DND-41 (cell line): Measurements from ENCODE around the gene PERP.
A peak's percentile ranks its signal among the peaks of the same experiment; 100 is the strongest.

ENCODE experiments used
- ATAC-seq: fragments of 200-7000 bp; cut with Tn5 transposase; 3 replicates; pipeline ENCODE4 v1.9.1; 2021; ENCODE audit warnings: low read depth; ENCODE audit not compliant: insufficient read depth
- DNase-seq: peaks from one replicate; pipeline ENCODE4 v3.0.0-alpha.2; 2020
- H2AFZ ChIP-seq: 2 replicates; pipeline ENCODE4 v1.6.0; 2012; ENCODE audit warnings: low read depth, low read length
- H3K27ac ChIP-seq: 2 replicates; pipeline ENCODE4 v1.5.1; 2012; ENCODE audit warnings: low read length, inconsistent platforms
- H3K27me3 ChIP-seq: fragments of 200-600 bp; sonication (generic); 2 replicates; pipeline ENCODE4 v1.6.0; 2012; ENCODE audit warnings: low read length, mild to moderate bottlenecking, inconsistent platforms; ENCODE audit not compliant: insufficient read depth, poor library complexity
- H3K36me3 ChIP-seq: 2 replicates; pipeline ENCODE4 v1.5.1; 2012; ENCODE audit warnings: low read length, inconsistent platforms; ENCODE audit not compliant: insufficient read depth
- H3K4me1 ChIP-seq: 2 replicates; pipeline ENCODE4 v1.5.1; 2012; ENCODE audit warnings: mild to moderate bottlenecking, low read length; ENCODE audit not compliant: insufficient read depth
- H3K4me2 ChIP-seq: 2 replicates; pipeline ENCODE4 v1.6.0; 2012; ENCODE audit warnings: mild to moderate bottlenecking, moderate library complexity, low read length, inconsistent platforms; ENCODE audit not compliant: insufficient read depth
- H3K4me3 ChIP-seq, 2 experiments: fragments of 200-600 bp in 1 of 2; shearing (Covaris generic) in 1 of 2; 2 replicates each; pipeline ENCODE4 v1.5.1; 2012 to 2016; ENCODE audit warnings: inconsistent platforms in 2 of 2, low read length in 2 of 2, mild to moderate bottlenecking in 2 of 2, low read depth in 1 of 2, moderate library complexity in 1 of 2
- H3K79me2 ChIP-seq: 2 replicates; pipeline ENCODE4 v1.6.0; 2012; ENCODE audit warnings: low read length, inconsistent platforms; ENCODE audit not compliant: insufficient read depth
- H3K9ac ChIP-seq: 2 replicates; pipeline ENCODE4 v1.6.0; 2012; ENCODE audit warnings: low read depth, mild to moderate bottlenecking, inconsistent platforms, low read length, moderate library complexity
- H3K9me3 ChIP-seq: 2 replicates; pipeline ENCODE4 v1.5.1; 2012; ENCODE audit warnings: low read length, moderate library complexity, mild to moderate bottlenecking, inconsistent platforms; ENCODE audit not compliant: insufficient read depth, severe bottlenecking
- H4K20me1 ChIP-seq: 2 replicates; pipeline ENCODE4 v1.6.0; 2012; ENCODE audit warnings: low read length; ENCODE audit not compliant: insufficient read depth
- EZH2 ChIP-seq: IDR thresholded peaks from 3 replicates; pipeline ENCODE4 v1.6.1; 2012; ENCODE audit warnings: borderline replicate concordance, low read depth, mild to moderate bottlenecking, moderate library complexity, low read length, inconsistent platforms; ENCODE audit not compliant: severe bottlenecking
- TF ChIP-seq, protein P1 (sequence below): IDR thresholded peaks from 2 replicates; pipeline ENCODE4 v1.5.1; 2012; ENCODE audit warnings: borderline replicate concordance, low read length, moderate library complexity, mild to moderate bottlenecking; ENCODE audit not compliant: poor library complexity, severe bottlenecking; ENCODE audit errors: extremely low read depth

Gene PERP

GRCh38 chr6:138110229-138110628, 3.0 kb upstream of the PERP start:
- H3K27ac ChIP-seq, result no peak overlapping the region
- H3K36me3 ChIP-seq, result no peaks in the 10 kb centered on the region

GRCh38 chr6:138109042-138109997, 2.1 kb upstream of the PERP start:
- Histone ChIP-seq H3K27ac (no peak overlapping the region), H3K27me3 (peaks cover 31% of the 10 kb centered on the region), H2AFZ (no peak overlapping the region), H3K9ac (no peak overlapping the region), H3K4me1 (no peaks in the 10 kb centered on the region), H3K4me2 (no peak overlapping the region), H3K36me3 (no peaks in the 10 kb centered on the region), H4K20me1 (no peaks in the 10 kb centered on the region), H3K79me2 (no peaks in the 10 kb centered on the region), H3K4me3 (no peak overlapping the region), H3K9me3 (no peaks in the 10 kb centered on the region)
- no peak for TF ChIP-seq EZH2
- TF ChIP-seq, protein P1, sequence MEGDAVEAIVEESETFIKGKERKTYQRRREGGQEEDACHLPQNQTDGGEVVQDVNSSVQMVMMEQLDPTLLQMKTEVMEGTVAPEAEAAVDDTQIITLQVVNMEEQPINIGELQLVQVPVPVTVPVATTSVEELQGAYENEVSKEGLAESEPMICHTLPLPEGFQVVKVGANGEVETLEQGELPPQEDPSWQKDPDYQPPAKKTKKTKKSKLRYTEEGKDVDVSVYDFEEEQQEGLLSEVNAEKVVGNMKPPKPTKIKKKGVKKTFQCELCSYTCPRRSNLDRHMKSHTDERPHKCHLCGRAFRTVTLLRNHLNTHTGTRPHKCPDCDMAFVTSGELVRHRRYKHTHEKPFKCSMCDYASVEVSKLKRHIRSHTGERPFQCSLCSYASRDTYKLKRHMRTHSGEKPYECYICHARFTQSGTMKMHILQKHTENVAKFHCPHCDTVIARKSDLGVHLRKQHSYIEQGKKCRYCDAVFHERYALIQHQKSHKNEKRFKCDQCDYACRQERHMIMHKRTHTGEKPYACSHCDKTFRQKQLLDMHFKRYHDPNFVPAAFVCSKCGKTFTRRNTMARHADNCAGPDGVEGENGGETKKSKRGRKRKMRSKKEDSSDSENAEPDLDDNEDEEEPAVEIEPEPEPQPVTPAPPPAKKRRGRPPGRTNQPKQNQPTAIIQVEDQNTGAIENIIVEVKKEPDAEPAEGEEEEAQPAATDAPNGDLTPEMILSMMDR, result peak; percentile 96
- ATAC-seq (peak; percentile 83), DNase-seq (peak; percentile 72)

More at GRCh38 chr6:138110229-138110628, 3.0 kb upstream of the PERP start:
- Histone ChIP-seq H3K4me2 (no peak overlapping the region), H3K4me3 (no peak overlapping the region), H3K79me2 (no peaks in the 10 kb centered on the region), H2AFZ (no peak overlapping the region), H3K9me3 (no peaks in the 10 kb centered on the region), H4K20me1 (no peaks in the 10 kb centered on the region), H3K4me1 (no peaks in the 10 kb centered on the region), H3K27me3 (peaks cover 23% of the 10 kb centered on the region), H3K9ac (no peak overlapping the region)
- TF ChIP-seq, protein P1, result no peak
- TF ChIP-seq EZH2, result no peak
- no peak for ATAC-seq
- no peak for DNase-seq

- no peak overlapping the region for H2AFZ ChIP-seq
- H3K27me3 ChIP-seq, result peaks cover 25% of the 10 kb centered on the region
- no peak overlapping the region for H3K4me2 ChIP-seq
- H3K4me1 ChIP-seq, result no peaks in the 10 kb centered on the region
- H3K4me3 ChIP-seq, result no peak overlapping the region
- no peaks in the 10 kb centered on the region for H3K9me3 ChIP-seq
- H3K79me2 ChIP-seq, result no peaks in the 10 kb centered on the region
- ATAC-seq (no peak), DNase-seq (no peak)
- H3K9ac ChIP-seq, result no peak overlapping the region
- no peak for TF ChIP-seq EZH2
- TF ChIP-seq, protein P1, result no peak
- H4K20me1 ChIP-seq, result no peaks in the 10 kb centered on the region
- H3K36me3 ChIP-seq, result no peaks in the 10 kb centered on the region
- H3K27ac ChIP-seq, result no peak overlapping the region
Measured at GRCh38 chr6:138107752-138108592, 753 bp upstream of the PERP start.
